Measurements from ENCODE around the gene URB2.
A peak's percentile ranks its signal among the peaks of the same experiment; 100 is the strongest.
"Not testable (repeated sequence)": the region's sequence is repeated elsewhere in the genome, so short reads cannot be mapped to it uniquely, and the experiment has no call there.

Gene URB2

GRCh38 chr1:229625915-229626831, at the start of gene URB2, which contains the start of gene TAF5L:
Gene URB2, plus strand, starts transcription at chr1:229626247. Its CDS starts 1,387 bp downstream, at chr1:229627634.
Gene TAF5L, minus strand, starts transcription at chr1:229626122. Its CDS starts 11,640 bp downstream, at chr1:229614482.
- DNase-seq (ENCODE audit: low spot score) = peak; percentile 90

GRCh38 chr1:229578168-229579058, 47.6 kb upstream of the URB2 start:
- no peak for DNase-seq (ENCODE audit: low spot score)

GRCh38 chr1:229579059-229579673, 46.9 kb upstream of the URB2 start:
- peak; percentile 77 for DNase-seq (ENCODE audit: low spot score)

- no peak for DNase-seq (ENCODE audit: low spot score)
Observed at GRCh38 chr1:229581485-229581884, 44.6 kb upstream of the URB2 start.

- DNase-seq (ENCODE audit: low spot score) = no peak
Observed at GRCh38 chr1:229582011-229582694, 43.9 kb upstream of the URB2 start.

GRCh38 chr1:229582715-229583114, 43.3 kb upstream of the URB2 start:
- DNase-seq (ENCODE audit: low spot score) = no peak

- DNase-seq (ENCODE audit: low spot score) = no peak
Observed at GRCh38 chr1:229585338-229585737, 40.7 kb upstream of the URB2 start.

- DNase-seq (ENCODE audit: low spot score) = no peak
Observed at GRCh38 chr1:229590119-229590518, 35.9 kb upstream of the URB2 start.

- DNase-seq (ENCODE audit: low spot score) = no peak
Observed at GRCh38 chr1:229593800-229594199, 32.2 kb upstream of the URB2 start.

- DNase-seq (ENCODE audit: low spot score) = no peak
Observed at GRCh38 chr1:229594227-229595008, 31.6 kb upstream of the URB2 start.

- not testable (repeated sequence) for DNase-seq (ENCODE audit: low spot score)
Observed at GRCh38 chr1:229595876-229596275, 30.2 kb upstream of the URB2 start.

GRCh38 chr1:229596925-229597699, 28.9 kb upstream of the URB2 start:
- no peak for DNase-seq (ENCODE audit: low spot score)

- DNase-seq (ENCODE audit: low spot score) = no peak
Observed at GRCh38 chr1:229597877-229598276, 28.2 kb upstream of the URB2 start.

- no peak for DNase-seq (ENCODE audit: low spot score)
Observed at GRCh38 chr1:229599218-229599954, 26.7 kb upstream of the URB2 start.

- no peak for DNase-seq (ENCODE audit: low spot score)
Observed at GRCh38 chr1:229600229-229600628, 25.8 kb upstream of the URB2 start.

- DNase-seq (ENCODE audit: low spot score) = no peak
Observed at GRCh38 chr1:229603371-229604005, 22.6 kb upstream of the URB2 start.

GRCh38 chr1:229607370-229607769, 18.7 kb upstream of the URB2 start:
- DNase-seq (ENCODE audit: low spot score) = no peak

GRCh38 chr1:229608590-229608989, 17.5 kb upstream of the URB2 start:
- DNase-seq (ENCODE audit: low spot score) = no peak

GRCh38 chr1:229613938-229614337, 12.1 kb upstream of the URB2 start:
- DNase-seq (ENCODE audit: low spot score) = no peak

All from NAMALWA (cell line).